CD4-positive, CD25-positive, alpha-beta regulatory T cell (primary cell): ENCODE data around the gene METTL8. TPM values are rescaled to one million over a fixed set of nuclear protein-coding genes. Genes with fewer than 3 reads are reported as not detected.

Source experiments
- ATAC-seq, 2 donors: fragments of 150-1000 bp; cut with Tn5 transposase; one replicate each; pipeline ENCODE4 v1.10.0; 2021; ENCODE audit warnings: low read depth in 2 of 2, moderate number of reproducible peaks in 2 of 2, moderate library complexity in 1 of 2
- DNase-seq, 3 donors: peaks; one replicate each; pipeline versions ENCODE4 v3.0.0 to v3.0.0-alpha.2; 2012 to 2022; ENCODE audit warnings: mixed read lengths in 1 of 3
- H3K27ac ChIP-seq: one replicate; pipeline ENCODE4 v1.7.0; 2013; ENCODE audit warnings: mild to moderate bottlenecking, low read length; ENCODE audit not compliant: insufficient read depth, poor library complexity, severe bottlenecking
- H3K27me3 ChIP-seq: one replicate; pipeline ENCODE4 v1.7.0; 2013; ENCODE audit warnings: low read length; ENCODE audit not compliant: control insufficient read depth, insufficient read depth
- H3K36me3 ChIP-seq: one replicate; pipeline ENCODE4 v1.7.0; 2013; ENCODE audit warnings: mild to moderate bottlenecking, low read length, moderate library complexity; ENCODE audit not compliant: control insufficient read depth, insufficient read depth
- H3K4me1 ChIP-seq: 2 replicates; pipeline ENCODE4 v1.7.0; 2013; ENCODE audit warnings: mild to moderate bottlenecking, low read length; ENCODE audit not compliant: insufficient read depth, control insufficient read depth, poor library complexity, severe bottlenecking
- H3K4me3 ChIP-seq: one replicate; pipeline ENCODE4 v1.7.0; 2013; ENCODE audit warnings: low read depth, mild to moderate bottlenecking, low read length, moderate library complexity
- H3K9me3 ChIP-seq, 2 experiments: 1 replicate in 1 of 2; 2 replicates in 1 of 2; pipeline ENCODE4 v1.7.0; 2013; ENCODE audit warnings: low read length in 2 of 2, mild to moderate bottlenecking in 1 of 2, moderate library complexity in 1 of 2; ENCODE audit not compliant: control insufficient read depth in 2 of 2
- H3K27ac Mint-ChIP-seq, 3 donors: one replicate each; pipeline ENCODE4 v1.8.0; 2020 to 2022; ENCODE audit warnings: mild to moderate bottlenecking in 3 of 3, mixed read lengths in 3 of 3, moderate library complexity in 2 of 3
- H3K27me3 Mint-ChIP-seq: one replicate; pipeline ENCODE4 v1.8.0; 2022; ENCODE audit warnings: mild to moderate bottlenecking, mixed read lengths
- H3K36me3 Mint-ChIP-seq: one replicate; pipeline ENCODE4 v1.8.0; 2020; ENCODE audit warnings: mixed read lengths
- H3K4me1 Mint-ChIP-seq, 4 donors: one replicate each; pipeline ENCODE4 v1.8.0; 2020 to 2022; ENCODE audit warnings: mixed read lengths in 4 of 4, mild to moderate bottlenecking in 1 of 4
- H3K4me3 Mint-ChIP-seq, 4 donors: one replicate each; pipeline ENCODE4 v1.8.0; 2020 to 2022; ENCODE audit warnings: mild to moderate bottlenecking in 4 of 4, mixed read lengths in 4 of 4, moderate library complexity in 3 of 4
- H3K9me3 Mint-ChIP-seq, 7 donors: one replicate each; pipeline ENCODE4 v1.8.0; 2020 to 2022; ENCODE audit warnings: mixed read lengths in 7 of 7, mild to moderate bottlenecking in 3 of 7, moderate library complexity in 2 of 7
- polyA plus RNA-seq, 4 donors: library from polyadenylated mRNA; unstranded; fragments of 300-500 nt; fragmentation: Illumina TruSeq; gene quantifications; one replicate each; pipeline ENCODE4 v1.2.3, GENCODE V29; 2021
- total RNA-seq: library from RNA; stranded (reverse); gene quantifications from one replicate; pipeline ENCODE4 v1.2.3, GENCODE V29; 2022

Gene METTL8
- total and polyA plus RNA-seq, 5 donors from 2014 or later: 12.6 to 27.3 (median 19.7) TPM

GRCh38 chr2:171342067-171342413 is 91.8 kb downstream of the METTL8 start:
- H3K4me3 ChIP-seq: no peak overlapping the region
- no peak overlapping the region for H3K27ac ChIP-seq
- Mint-ChIP-seq H3K36me3 (peaks cover 3% of the 10 kb centered on the region), H3K27ac (no peak overlapping the region), H3K9me3 (no peaks in the 10 kb centered on the region), H3K4me1 (peaks cover under 1 to 23% (median 16%) of the 10 kb centered on the region in 4 donors), H3K4me3 (no peak overlapping the region), H3K27me3 (no peaks in the 10 kb centered on the region)
- H3K27me3 ChIP-seq: no peaks in the 10 kb centered on the region
- ATAC-seq: no peak
- no peaks in the 10 kb centered on the region for H3K4me1 ChIP-seq
- no peaks in the 10 kb centered on the region for H3K9me3 ChIP-seq
- DNase-seq: no peak
- no peaks in the 10 kb centered on the region for H3K36me3 ChIP-seq

GRCh38 chr2:171341394-171342066 is 92.3 kb downstream of the METTL8 start:
- DNase-seq (no peak), ATAC-seq (no peak)
- H3K9me3 Mint-ChIP-seq: no peaks in the 10 kb centered on the region
- no peak overlapping the region for H3K4me3 Mint-ChIP-seq
- no peaks in the 10 kb centered on the region for H3K27me3 Mint-ChIP-seq
- H3K4me3 ChIP-seq: no peak overlapping the region
- no peaks in the 10 kb centered on the region for H3K27me3 ChIP-seq
- no peak overlapping the region for H3K27ac Mint-ChIP-seq
- H3K4me1 Mint-ChIP-seq: peaks cover 3 to 23% (median 14%) of the 10 kb centered on the region in 4 donors
- H3K36me3 Mint-ChIP-seq: peaks cover 3% of the 10 kb centered on the region
- H3K4me1 ChIP-seq: no peaks in the 10 kb centered on the region
- H3K27ac ChIP-seq: no peak overlapping the region
- no peaks in the 10 kb centered on the region for H3K36me3 ChIP-seq
- H3K9me3 ChIP-seq: no peaks in the 10 kb centered on the region

GRCh38 chr2:171334946-171335345 is 98.8 kb downstream of the METTL8 start:
- H3K4me1 ChIP-seq: peaks cover 4% of the 10 kb centered on the region
- peaks cover 9 to 17% (median 14%) of the 10 kb centered on the region in 4 donors for H3K4me1 Mint-ChIP-seq
- no peaks in the 10 kb centered on the region for H3K27me3 ChIP-seq
- H3K27ac Mint-ChIP-seq: no peak overlapping the region
- no peaks in the 10 kb centered on the region for H3K9me3 Mint-ChIP-seq
- no peaks in the 10 kb centered on the region for H3K36me3 ChIP-seq
- peaks cover 8% of the 10 kb centered on the region for H3K36me3 Mint-ChIP-seq
- H3K27me3 Mint-ChIP-seq: no peaks in the 10 kb centered on the region
- no peak for ATAC-seq
- H3K27ac ChIP-seq: no peak overlapping the region
- DNase-seq: no peak
- no peak overlapping the region for H3K4me3 ChIP-seq
- H3K9me3 ChIP-seq: no peaks in the 10 kb centered on the region
- no peak overlapping the region for H3K4me3 Mint-ChIP-seq

- H3K36me3 ChIP-seq: no peaks in the 10 kb centered on the region
- Mint-ChIP-seq H3K4me3 (no peak overlapping the region), H3K27ac (no peak overlapping the region), H3K36me3 (peaks cover 8% of the 10 kb centered on the region), H3K27me3 (no peaks in the 10 kb centered on the region), H3K4me1 (peaks cover 11 to 24% (median 17%) of the 10 kb centered on the region in 4 donors), H3K9me3 (no peaks in the 10 kb centered on the region)
- DNase-seq: no peak
- H3K27me3 ChIP-seq: no peaks in the 10 kb centered on the region
- peaks cover 4% of the 10 kb centered on the region for H3K4me1 ChIP-seq
- no peak for ATAC-seq
- H3K9me3 ChIP-seq: no peaks in the 10 kb centered on the region
- no peak overlapping the region for H3K4me3 ChIP-seq
- no peak overlapping the region for H3K27ac ChIP-seq
Observed at GRCh38 chr2:171334171-171334570, 99.6 kb downstream of the METTL8 start.

- Histone ChIP-seq H3K36me3 (no peaks in the 10 kb centered on the region), H3K27me3 (no peaks in the 10 kb centered on the region), H3K9me3 (no peaks in the 10 kb centered on the region), H3K4me3 (peak overlapping the region; percentile 66), H3K4me1 (peaks cover 21% of the 10 kb centered on the region), H3K27ac (peak overlapping the region; percentile 26)
- Mint-ChIP-seq H3K4me3 (peak overlapping the region; percentile 32 to 73 (median 60)), H3K27me3 (no peaks in the 10 kb centered on the region), H3K27ac (peak overlapping the region; percentile 77 to 90 (median 79)), H3K36me3 (peaks cover 4% of the 10 kb centered on the region), H3K4me1 (peaks cover 27 to 47% (median 36%) of the 10 kb centered on the region in 4 donors), H3K9me3 (no peaks in the 10 kb centered on the region)
- peak in 1 of 2 donors; percentile 35 for ATAC-seq
- DNase-seq: no peak
Observed at GRCh38 chr2:171330155-171330956, 103.4 kb downstream of the METTL8 start.

GRCh38 chr2:171327043-171327496 is 106.7 kb downstream of the METTL8 start:
- no peaks in the 10 kb centered on the region for H3K36me3 ChIP-seq
- H3K4me1 ChIP-seq: peaks cover 26% of the 10 kb centered on the region
- Mint-ChIP-seq H3K4me3 (peak overlapping the region; percentile 37 to 88 (median 72)), H3K9me3 (no peaks in the 10 kb centered on the region), H3K27ac (peak overlapping the region; percentile 33 to 78 (median 77)), H3K36me3 (peaks cover 9% of the 10 kb centered on the region), H3K4me1 (peaks cover 36 to 60% (median 48%) of the 10 kb centered on the region in 4 donors), H3K27me3 (no peaks in the 10 kb centered on the region)
- DNase-seq: no peak
- no peaks in the 10 kb centered on the region for H3K27me3 ChIP-seq
- H3K27ac ChIP-seq: peak overlapping the region; percentile 72
- ATAC-seq: no peak
- H3K4me3 ChIP-seq: peak overlapping the region; percentile 81
- H3K9me3 ChIP-seq: no peaks in the 10 kb centered on the region

- H3K27ac Mint-ChIP-seq: peak overlapping the region; percentile 28 to 77 (median 33)
- peak overlapping the region; percentile 81 for H3K4me3 ChIP-seq
- H3K4me1 ChIP-seq: peaks cover 26% of the 10 kb centered on the region
- H3K27me3 ChIP-seq: no peaks in the 10 kb centered on the region
- H3K9me3 ChIP-seq: no peaks in the 10 kb centered on the region
- peak overlapping the region; percentile 68 to 88 (median 72) for H3K4me3 Mint-ChIP-seq
- peak overlapping the region; percentile 72 for H3K27ac ChIP-seq
- no peaks in the 10 kb centered on the region for H3K9me3 Mint-ChIP-seq
- no peaks in the 10 kb centered on the region for H3K36me3 ChIP-seq
- peaks cover 9% of the 10 kb centered on the region for H3K36me3 Mint-ChIP-seq
- DNase-seq: peak in 2 of 3 donors; percentile 47 to 65
- H3K4me1 Mint-ChIP-seq: peaks cover 36 to 67% (median 50%) of the 10 kb centered on the region in 4 donors
- no peaks in the 10 kb centered on the region for H3K27me3 Mint-ChIP-seq
- ATAC-seq: peak; percentile 75
Observed at GRCh38 chr2:171325886-171326585, 107.8 kb downstream of the METTL8 start.
